ENCODE results near the gene KANK2.
A peak's percentile ranks its signal among the peaks of the same experiment; 100 is the strongest.

The KANK2 gene

GRCh38 chr19:11201791-11202190, 4.4 kb upstream of the KANK2 start:
- Histone ChIP-seq H3K9me3 (no peaks in the 10 kb centered on the region), H3K4me1 (peaks cover 7% of the 10 kb centered on the region), H3K4me3 (ENCODE audit: low read depth, low read length) (no peak overlapping the region), H3K36me3 (no peaks in the 10 kb centered on the region), H3K27me3 (no peaks in the 10 kb centered on the region)
- DNase-seq = no peak
- no peak for TF ChIP-seq CTCF (IDR thresholded peaks at IDR 0.05; ENCODE audit: low read depth, low read length)

DNA sequence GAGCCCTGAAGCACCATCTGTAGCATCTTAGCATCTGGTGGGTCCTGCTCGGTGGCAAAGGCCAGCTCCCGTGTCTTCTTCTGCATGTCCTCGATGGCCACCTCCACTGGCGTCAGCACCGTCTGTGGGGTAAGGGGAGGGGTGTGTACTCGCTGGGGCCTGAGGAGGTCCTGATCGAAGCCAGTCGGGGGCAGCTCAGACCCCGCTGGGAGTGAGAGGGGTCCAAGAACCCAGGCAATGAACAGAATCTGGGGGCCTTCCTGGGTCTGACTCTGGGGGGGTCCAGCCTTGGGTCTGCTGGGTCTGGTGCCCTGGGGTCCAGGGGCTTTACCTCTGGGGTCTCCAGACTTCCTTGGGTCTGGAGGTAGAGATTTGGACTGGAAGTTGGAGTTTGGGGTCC, 3.6 kb upstream of the KANK2 start:
- TF ChIP-seq CTCF (IDR thresholded peaks at IDR 0.05; ENCODE audit: low read depth, low read length) = no peak
- no peaks in the 10 kb centered on the region for H3K36me3 ChIP-seq
- no peaks in the 10 kb centered on the region for H3K27me3 ChIP-seq
- no peaks in the 10 kb centered on the region for H3K9me3 ChIP-seq
- H3K4me3 ChIP-seq (ENCODE audit: low read depth, low read length) = no peak overlapping the region
- DNase-seq = no peak
- peaks cover 7% of the 10 kb centered on the region for H3K4me1 ChIP-seq

GRCh38 chr19:11200015-11200574, 2.8 kb upstream of the KANK2 start:
- no peak overlapping the region for H3K4me3 ChIP-seq (ENCODE audit: low read depth, low read length)
- no peaks in the 10 kb centered on the region for H3K36me3 ChIP-seq
- peaks cover 7% of the 10 kb centered on the region for H3K4me1 ChIP-seq
- no peaks in the 10 kb centered on the region for H3K27me3 ChIP-seq
- no peak for TF ChIP-seq CTCF (IDR thresholded peaks at IDR 0.05; ENCODE audit: low read depth, low read length)
- H3K9me3 ChIP-seq = no peaks in the 10 kb centered on the region
- DNase-seq = no peak

- Histone ChIP-seq H3K36me3 (no peaks in the 10 kb centered on the region), H3K9me3 (no peaks in the 10 kb centered on the region), H3K4me1 (peaks cover 7% of the 10 kb centered on the region), H3K4me3 (ENCODE audit: low read depth, low read length) (no peak overlapping the region), H3K27me3 (no peaks in the 10 kb centered on the region)
- no peak for TF ChIP-seq CTCF (IDR thresholded peaks at IDR 0.05; ENCODE audit: low read depth, low read length)
- no peak for DNase-seq
These were observed 2.2 kb upstream of the KANK2 start for GRCh38 chr19:11199517-11199916.

DNA sequence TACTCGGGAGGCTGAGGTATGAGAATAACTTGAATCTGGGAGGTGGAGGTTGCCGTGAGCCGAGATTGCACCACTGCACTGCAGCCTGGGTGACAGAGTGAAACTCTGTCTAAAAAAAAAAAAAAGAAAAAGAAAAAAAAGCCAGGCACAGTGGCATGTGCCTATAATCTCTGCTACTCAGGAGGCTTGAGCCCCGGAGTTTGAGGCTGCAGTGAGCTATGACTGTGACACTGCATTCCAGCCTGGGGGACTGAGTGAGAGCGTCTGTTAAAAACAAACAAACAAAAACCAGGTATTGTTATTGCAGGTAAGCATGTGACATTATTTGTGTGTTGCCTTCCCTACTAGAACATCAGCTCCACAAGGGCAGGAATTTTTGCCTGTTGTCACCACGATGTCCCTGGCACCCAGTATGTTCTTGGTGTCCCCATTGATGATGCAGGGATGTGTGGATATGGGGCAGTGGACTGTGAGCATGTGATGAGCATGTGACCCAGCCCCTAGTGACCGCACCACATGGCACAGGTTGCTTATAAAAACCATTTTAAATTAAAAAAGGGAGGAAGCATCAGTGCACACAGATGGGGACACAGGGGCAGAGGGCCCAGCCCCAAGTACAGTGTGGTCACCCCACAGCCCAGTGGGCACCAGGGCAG, 1.6 kb upstream of the KANK2 start:
- TF ChIP-seq CTCF (IDR thresholded peaks at IDR 0.05; ENCODE audit: low read depth, low read length) = no peak
- Histone ChIP-seq H3K27me3 (no peaks in the 10 kb centered on the region), H3K4me3 (ENCODE audit: low read depth, low read length) (no peak overlapping the region), H3K4me1 (peaks cover 7% of the 10 kb centered on the region), H3K36me3 (no peaks in the 10 kb centered on the region; the same call in 1 of the 2 replicates), H3K9me3 (no peaks in the 10 kb centered on the region)
- no peak for DNase-seq

GRCh38 chr19:11198175-11198534, 810 bp upstream of the KANK2 start:
- DNase-seq = no peak
- no peaks in the 10 kb centered on the region for H3K9me3 ChIP-seq
- H3K27me3 ChIP-seq = no peaks in the 10 kb centered on the region
- peak overlapping the region; percentile 19; the same call in 1 of the 2 replicates for H3K4me3 ChIP-seq (ENCODE audit: low read depth, low read length)
- H3K36me3 ChIP-seq = no peaks in the 10 kb centered on the region; the same call in 1 of the 2 replicates
- no peaks in the 10 kb centered on the region; the same call in 1 of the 2 replicates for H3K4me1 ChIP-seq
- no peak for TF ChIP-seq CTCF (IDR thresholded peaks at IDR 0.05; ENCODE audit: low read depth, low read length)
